Omental fat pad (tissue), 4 donors: Measurements from ENCODE around the gene GPR161. TPM values are rescaled to one million over a fixed set of nuclear protein-coding genes. Genes with fewer than 3 reads are reported as not detected.
A peak's percentile ranks its signal among the peaks of the same experiment; 100 is the strongest.

Source experiments
- ATAC-seq: fragments of 150-250 bp; one replicate; pipeline ENCODE4 v1.9.1; 2016; ENCODE audit warnings: mild to moderate bottlenecking, moderate library complexity; ENCODE audit not compliant: low FRiP score
- DNase-seq: peaks from one replicate; pipeline ENCODE4 v3.0.0-alpha.2; 2019; ENCODE audit warnings: low spot score
- total RNA-seq, 4 donors: library from RNA; depleted of rRNA; stranded (reverse); fragments of >200 nt; gene quantifications; one replicate each; pipeline ENCODE4 v1.1.0, GENCODE V29; 2016
- TF ChIP-seq, protein P1 (sequence below), 3 donors: fragments of 450-650 bp; IDR thresholded peaks; one replicate each; pipeline ENCODE4 v1.5.1; 2016 to 2017; ENCODE audit warnings: antibody characterized with exemption in 3 of 3, mild to moderate bottlenecking in 3 of 3, moderate library complexity in 2 of 3

Gene GPR161
- total RNA-seq, 4 donors from 2014 or later: 4.0 to 8.0 (median 5.9) TPM

DNA sequence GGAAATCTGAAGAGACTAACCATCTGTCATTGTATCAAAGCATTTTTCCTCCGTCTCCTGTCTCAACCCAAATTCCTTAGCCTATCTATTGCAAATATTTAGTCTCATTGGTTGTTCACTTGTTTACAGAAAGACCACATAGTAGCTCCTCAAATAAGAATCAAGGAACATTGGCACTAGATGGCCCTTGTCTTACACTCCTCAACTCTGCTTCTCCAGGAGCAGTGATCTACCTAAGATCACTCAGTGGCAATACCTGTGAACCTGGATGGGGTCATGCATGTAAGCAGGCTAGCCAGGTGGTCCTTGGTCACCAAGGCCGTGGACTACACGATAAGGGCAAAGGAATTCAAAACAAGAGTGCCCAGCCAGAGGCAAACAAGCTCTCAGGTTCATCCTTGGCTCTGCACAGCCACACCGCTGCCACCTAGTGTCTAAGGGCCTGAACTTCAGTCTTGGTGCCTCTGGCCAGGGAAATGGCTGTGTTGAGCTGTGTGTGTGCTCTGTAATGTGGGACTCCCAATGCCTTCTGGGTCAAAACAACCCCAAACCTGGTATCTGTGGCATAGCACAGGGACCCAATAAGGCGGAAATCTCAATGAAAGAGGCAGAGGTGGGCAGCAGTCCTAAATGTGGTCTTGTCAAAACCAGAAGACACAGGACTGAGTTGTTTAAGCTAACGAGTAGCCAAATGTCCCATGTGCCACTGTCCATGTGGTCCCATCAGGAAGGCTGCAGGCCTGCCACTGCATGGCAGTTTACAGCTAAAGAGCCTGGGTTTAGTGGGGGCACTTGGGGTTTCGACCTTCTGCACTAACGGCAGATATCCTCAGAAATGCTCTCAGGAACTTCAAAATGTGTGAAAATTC lies 54.5 kb downstream of the GPR161 start:
- peak; percentile 72 for ATAC-seq
- DNase-seq: peak; percentile 35
- TF ChIP-seq, protein P1, sequence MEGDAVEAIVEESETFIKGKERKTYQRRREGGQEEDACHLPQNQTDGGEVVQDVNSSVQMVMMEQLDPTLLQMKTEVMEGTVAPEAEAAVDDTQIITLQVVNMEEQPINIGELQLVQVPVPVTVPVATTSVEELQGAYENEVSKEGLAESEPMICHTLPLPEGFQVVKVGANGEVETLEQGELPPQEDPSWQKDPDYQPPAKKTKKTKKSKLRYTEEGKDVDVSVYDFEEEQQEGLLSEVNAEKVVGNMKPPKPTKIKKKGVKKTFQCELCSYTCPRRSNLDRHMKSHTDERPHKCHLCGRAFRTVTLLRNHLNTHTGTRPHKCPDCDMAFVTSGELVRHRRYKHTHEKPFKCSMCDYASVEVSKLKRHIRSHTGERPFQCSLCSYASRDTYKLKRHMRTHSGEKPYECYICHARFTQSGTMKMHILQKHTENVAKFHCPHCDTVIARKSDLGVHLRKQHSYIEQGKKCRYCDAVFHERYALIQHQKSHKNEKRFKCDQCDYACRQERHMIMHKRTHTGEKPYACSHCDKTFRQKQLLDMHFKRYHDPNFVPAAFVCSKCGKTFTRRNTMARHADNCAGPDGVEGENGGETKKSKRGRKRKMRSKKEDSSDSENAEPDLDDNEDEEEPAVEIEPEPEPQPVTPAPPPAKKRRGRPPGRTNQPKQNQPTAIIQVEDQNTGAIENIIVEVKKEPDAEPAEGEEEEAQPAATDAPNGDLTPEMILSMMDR (IDR thresholded peaks at IDR 0.05): peak in 1 of 3 donors; percentile 33

DNA sequence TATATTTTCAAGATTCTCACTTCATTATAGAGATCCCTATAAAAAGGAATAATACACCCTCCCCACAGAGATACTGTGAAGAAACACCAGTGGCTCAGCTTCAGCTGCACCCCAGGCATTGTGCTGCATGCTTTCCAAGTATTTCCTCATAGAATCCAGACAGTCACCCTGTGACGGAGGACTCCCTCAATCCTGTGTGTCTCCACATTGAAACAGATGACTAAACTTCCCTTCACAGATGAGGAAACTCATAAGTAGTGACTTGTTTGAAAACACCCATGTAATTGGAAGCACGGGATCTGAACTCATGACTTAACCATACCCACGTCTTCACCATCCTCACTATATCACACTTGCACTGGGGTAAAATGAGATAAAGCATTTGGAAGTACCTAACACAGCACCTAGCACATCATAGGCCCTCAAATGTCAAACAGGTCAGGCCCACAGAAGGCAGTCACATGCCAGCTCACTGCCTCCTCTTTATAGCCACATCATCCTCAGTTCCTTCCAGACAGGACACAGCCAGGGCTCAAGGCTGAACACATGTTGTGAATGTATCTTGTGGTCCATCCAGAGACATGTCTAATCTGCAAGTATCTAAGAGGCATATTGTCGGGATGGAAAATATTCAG lies 55.2 kb downstream of the GPR161 start:
- TF ChIP-seq, protein P1 (IDR thresholded peaks at IDR 0.05): no peak
- no peak for DNase-seq
- ATAC-seq: peak; percentile 25

DNA sequence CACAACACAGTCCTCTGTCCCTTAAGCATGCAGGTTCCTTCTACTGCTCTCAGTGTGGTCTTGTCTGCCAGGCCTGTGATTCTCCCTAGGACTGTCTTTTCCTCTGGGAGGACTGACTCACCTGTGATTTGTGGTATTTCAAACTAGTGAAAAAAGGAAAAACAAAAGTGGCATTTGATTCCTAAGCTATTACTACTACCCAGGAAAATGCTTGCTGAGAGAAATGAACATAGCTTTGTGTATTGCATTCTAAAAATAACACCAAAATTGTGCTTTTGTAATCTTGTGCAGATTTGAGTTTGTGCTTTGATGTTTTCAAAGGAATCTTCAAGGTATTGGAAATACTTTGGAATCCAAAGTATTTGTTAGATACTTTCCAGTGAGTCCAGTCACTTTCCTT lies 57.0 kb downstream of the GPR161 start:
- TF ChIP-seq, protein P1 (IDR thresholded peaks at IDR 0.05): no peak
- DNase-seq: no peak
- peak; percentile 12 for ATAC-seq

DNA sequence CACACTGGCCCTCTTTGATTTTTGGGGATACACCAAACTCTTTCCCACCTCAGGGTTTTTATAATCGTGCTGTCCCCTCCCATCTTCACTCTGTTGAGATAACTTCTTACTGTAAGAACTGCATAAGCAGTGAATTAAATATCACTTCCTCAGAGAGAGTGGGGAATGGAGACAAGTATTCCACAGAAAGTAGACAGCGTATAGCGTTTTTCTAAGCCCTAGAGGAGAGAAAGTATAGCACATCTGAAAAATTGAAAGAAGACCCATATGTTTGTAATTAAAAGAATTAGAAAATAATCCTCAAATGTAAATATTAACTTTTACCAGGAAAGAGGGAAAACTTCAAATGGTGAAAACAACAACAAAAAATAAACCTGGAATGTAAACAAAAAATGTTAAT lies 67.3 kb downstream of the GPR161 start:
- DNase-seq: no peak
- TF ChIP-seq, protein P1 (IDR thresholded peaks at IDR 0.05): no peak
- ATAC-seq: no peak

DNA sequence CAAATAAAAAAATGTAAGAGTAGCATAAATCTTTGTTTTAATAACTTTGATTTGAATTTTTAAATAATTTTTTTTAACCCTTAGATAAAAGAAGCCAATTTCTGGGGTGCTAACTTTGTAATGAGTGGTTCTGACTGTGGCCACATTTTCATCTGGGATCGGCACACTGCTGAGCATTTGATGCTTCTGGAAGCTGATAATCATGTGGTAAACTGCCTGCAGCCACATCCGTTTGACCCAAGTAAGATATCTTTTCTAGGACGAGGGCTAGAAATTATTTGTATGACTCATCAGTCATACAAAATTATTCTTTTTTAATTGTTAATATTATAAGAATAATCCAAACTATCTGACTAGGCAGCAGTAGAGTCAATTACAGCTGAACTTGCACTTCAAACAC lies 71.2 kb downstream of the GPR161 start:
- no peak for ATAC-seq
- TF ChIP-seq, protein P1 (IDR thresholded peaks at IDR 0.05): no peak
- no peak for DNase-seq

DNA sequence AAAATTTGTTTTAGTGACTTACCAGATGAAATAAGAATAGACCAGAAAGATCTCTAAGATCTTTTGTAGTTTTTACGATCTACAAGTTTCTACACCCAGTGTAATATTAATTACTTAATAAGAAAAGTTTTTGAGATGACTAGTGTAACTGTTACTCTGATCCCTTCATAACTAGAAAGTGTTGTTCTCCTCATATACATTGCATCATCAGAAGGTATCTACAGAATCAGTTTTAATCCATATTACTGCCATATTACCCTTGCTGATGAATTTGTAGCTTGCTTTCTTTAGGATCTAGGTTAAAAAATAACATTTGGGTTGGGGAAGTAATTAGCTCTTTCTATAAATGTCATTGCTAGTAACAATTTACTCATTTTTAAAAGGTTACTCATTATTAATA lies 72.5 kb downstream of the GPR161 start:
- TF ChIP-seq, protein P1 (IDR thresholded peaks at IDR 0.05): no peak
- no peak for DNase-seq
- ATAC-seq: no peak
